ENCODE results near the gene POLR1C.
A peak's percentile ranks its signal among the peaks of the same experiment; 100 is the strongest.

Gene POLR1C

GRCh38 chr6:43515808-43516207, 1.1 kb upstream of the POLR1C start:
- TF ChIP-seq ZFX (IDR thresholded peaks at IDR 0.05; ENCODE audit: borderline replicate concordance) = no peak
- no peak for TF ChIP-seq CTCF (IDR thresholded peaks at IDR 0.05)
- peak overlapping the region; percentile 68; the same call in 1 of the 2 replicates for H3K27ac ChIP-seq

GRCh38 chr6:43516367-43516696, 557 bp upstream of the POLR1C start:
- no peak for TF ChIP-seq CTCF (IDR thresholded peaks at IDR 0.05)
- peak overlapping the region; percentile 68 for H3K27ac ChIP-seq

GRCh38 chr6:43517505-43518357, 842 bp downstream of the POLR1C start:
- TF ChIP-seq CTCF (IDR thresholded peaks at IDR 0.05) (no peak), ZFX (IDR thresholded peaks at IDR 0.05; ENCODE audit: borderline replicate concordance) (no peak)
- H3K27ac ChIP-seq = peak overlapping the region; percentile 68

- no peak overlapping the region; the same call in 1 of the 2 replicates for H3K27ac ChIP-seq
- no peak for TF ChIP-seq ZFX (IDR thresholded peaks at IDR 0.05; ENCODE audit: borderline replicate concordance)
- no peak for TF ChIP-seq CTCF (IDR thresholded peaks at IDR 0.05)
Measured at GRCh38 chr6:43520097-43520496, 3.2 kb downstream of the POLR1C start.

GRCh38 chr6:43521836-43522235, 4.9 kb downstream of the POLR1C start:
- H3K27ac ChIP-seq = no peak overlapping the region
- TF ChIP-seq ZFX (IDR thresholded peaks at IDR 0.05; ENCODE audit: borderline replicate concordance) = no peak
- no peak for TF ChIP-seq CTCF (IDR thresholded peaks at IDR 0.05)

- TF ChIP-seq CTCF (IDR thresholded peaks at IDR 0.05) (no peak), ZFX (IDR thresholded peaks at IDR 0.05; ENCODE audit: borderline replicate concordance) (no peak)
- H3K27ac ChIP-seq = no peak overlapping the region
Measured at GRCh38 chr6:43522547-43523261, 5.8 kb downstream of the POLR1C start.

GRCh38 chr6:43523284-43523683, 6.4 kb downstream of the POLR1C start:
- TF ChIP-seq ZFX (IDR thresholded peaks at IDR 0.05; ENCODE audit: borderline replicate concordance) (no peak), CTCF (IDR thresholded peaks at IDR 0.05) (no peak)
- H3K27ac ChIP-seq = no peak overlapping the region

Data from 22Rv1 (cell line).